Measurements from ENCODE around the gene CLCNKB. TPM values are rescaled to one million over a fixed set of nuclear protein-coding genes. Genes with fewer than 3 reads are reported as not detected.

CLCNKB gene
- total and polyA plus RNA-seq, 2 donors (not counting 3 experiments of a cell fraction or from before 2014, with no cell fraction given) = 0.18 TPM; not detected in 1

- FAIRE-seq (no peak), DNase-seq (ENCODE audit: low read depth, low spot score) (no peak)
- Histone ChIP-seq H3K79me2 (ENCODE audit: control insufficient read depth, insufficient read depth, low read length) (no peaks in the 10 kb centered on the region), H3K27me3 (ENCODE audit: control insufficient read depth in 2 of 2, insufficient read depth in 2 of 2, low read length in 2 of 2) (peaks cover 0 to 7% of the 10 kb centered on the region in 2 experiments), H3K36me3 (ENCODE audit: control insufficient read depth in 2 of 2, extremely low read depth in 1 of 2, insufficient read depth in 2 of 2, low read length in 2 of 2) (no peaks in the 10 kb centered on the region), H3K4me3 (replicated peaks in 1 of 3; ENCODE audit: insufficient read depth in 1 of 3, low read depth in 1 of 3, low read length in 3 of 3) (no peak overlapping the region), H3K9me1 (replicated peaks; ENCODE audit: control insufficient read depth, extremely low read depth, insufficient read depth, low read length) (no peaks in the 10 kb centered on the region), H3K9me3 (replicated peaks; ENCODE audit: control insufficient read depth, insufficient read depth, low read length) (no peaks in the 10 kb centered on the region), H4K20me1 (replicated peaks; ENCODE audit: control insufficient read depth, extremely low read depth, insufficient read depth, low read length) (no peaks in the 10 kb centered on the region), H3K4me2 (ENCODE audit: insufficient read depth, low read length) (no peak overlapping the region), H3K27ac (ENCODE audit: insufficient read depth, low read depth, low read length) (no peak overlapping the region), H3K4me1 (ENCODE audit: control insufficient read depth, extremely low read depth, insufficient read depth, low read length) (no peaks in the 10 kb centered on the region), H2AFZ (ENCODE audit: low read depth, low read length) (no peak overlapping the region), H3K9ac (replicated peaks; ENCODE audit: extremely low read depth, insufficient read depth, low read length) (no peak overlapping the region)
- dilution Hi-C loops (cut with MboI; ENCODE audit: extremely low pct_ligation_motif_present, low sequenced_read_pairs) = no loop called here
- intact Hi-C loops (cut with micrococcal nuclease) = no loop called here
- ChIA-PET POLR2A (no interaction called here), CTCF (interaction anchor here (0.7 kb wide), 1 partner anchor 266 kb away, joined by 3 read pairs; no protein-coding TSS in a partner anchor)
- TF ChIP-seq GATA2 (IDR thresholded peaks at IDR 0.05; ENCODE audit: insufficient read depth, insufficient read length, low read depth, low read length) = no peak
- TF ChIP-seq JUN (IDR thresholded peaks at IDR 0.05; ENCODE audit: borderline replicate concordance, insufficient read depth, insufficient read length, low read depth) = no peak
- BruUV-seq (replicated peaks) = no TSS peak
Measured at GRCh38 chr1:16063226-16063829, 19.7 kb downstream of the CLCNKB start.

- no peak for FAIRE-seq
- no peaks in the 10 kb centered on the region for H3K79me2 ChIP-seq (ENCODE audit: control insufficient read depth, insufficient read depth, low read length)
- no peaks in the 10 kb centered on the region for H3K36me3 ChIP-seq (ENCODE audit: control insufficient read depth in 2 of 2, extremely low read depth in 1 of 2, insufficient read depth in 2 of 2, low read length in 2 of 2)
- no peak overlapping the region for H3K27ac ChIP-seq (ENCODE audit: insufficient read depth, low read depth, low read length)
- H3K9me1 ChIP-seq (replicated peaks; ENCODE audit: control insufficient read depth, extremely low read depth, insufficient read depth, low read length) = no peaks in the 10 kb centered on the region
- H3K4me2 ChIP-seq (ENCODE audit: insufficient read depth, low read length) = no peak overlapping the region
- H4K20me1 ChIP-seq (replicated peaks; ENCODE audit: control insufficient read depth, extremely low read depth, insufficient read depth, low read length) = no peaks in the 10 kb centered on the region
- no peaks in the 10 kb centered on the region for H3K4me1 ChIP-seq (ENCODE audit: control insufficient read depth, extremely low read depth, insufficient read depth, low read length)
- H2AFZ ChIP-seq (ENCODE audit: low read depth, low read length) = no peak overlapping the region
- no TSS peak for BruUV-seq (replicated peaks)
- no peaks in the 10 kb centered on the region for H3K9me3 ChIP-seq (replicated peaks; ENCODE audit: control insufficient read depth, insufficient read depth, low read length)
- no peak overlapping the region for H3K9ac ChIP-seq (replicated peaks; ENCODE audit: extremely low read depth, insufficient read depth, low read length)
- dilution Hi-C loops (cut with MboI; ENCODE audit: extremely low pct_ligation_motif_present, low sequenced_read_pairs) = no loop called here
- H3K4me3 ChIP-seq (replicated peaks in 1 of 3; ENCODE audit: insufficient read depth in 1 of 3, low read depth in 1 of 3, low read length in 3 of 3) = no peak overlapping the region
- intact Hi-C loops (cut with micrococcal nuclease) = no loop called here
- H3K27me3 ChIP-seq (ENCODE audit: control insufficient read depth in 2 of 2, insufficient read depth in 2 of 2, low read length in 2 of 2) = peaks cover 0 to 7% of the 10 kb centered on the region in 2 experiments
- CTCF ChIA-PET = interaction anchor here (0.7 to 1.1 kb wide), 2 partner anchors 10 to 267 kb away, joined by 3 to 10 read pairs; partner anchors contain the start of gene FAM131C
- POLR2A ChIA-PET = no interaction called here
- TF ChIP-seq MAX (IDR thresholded peaks at IDR 0.05; ENCODE audit: insufficient read depth, insufficient read length) (no peak), POLR2A (IDR thresholded peaks at IDR 0.05; ENCODE audit: low read depth, low read length) (no peak), MYC (IDR thresholded peaks at IDR 0.05; ENCODE audit: low read depth, low read length) (no peak), POLR2AphosphoS5 (IDR thresholded peaks at IDR 0.05; ENCODE audit: insufficient read depth, low read depth, low read length) (no peak), CTCF (IDR thresholded peaks at IDR 0.05; ENCODE audit: extremely low read depth in 1 of 2, insufficient read depth in 1 of 2, low read depth in 1 of 2, low read length in 2 of 2) (no peak), FOS (IDR thresholded peaks at IDR 0.05; ENCODE audit: borderline replicate concordance, insufficient read depth, low read length) (no peak), EZH2 (IDR thresholded peaks at IDR 0.05; ENCODE audit: borderline replicate concordance, low read depth, low read length, severe bottlenecking) (no peak), GATA2 (IDR thresholded peaks at IDR 0.05; ENCODE audit: insufficient read depth, insufficient read length, low read depth, low read length) (no peak), JUN (IDR thresholded peaks at IDR 0.05; ENCODE audit: borderline replicate concordance, insufficient read depth, insufficient read length, low read depth) (no peak)
- no peak for DNase-seq (ENCODE audit: low read depth, low spot score)
Measured at GRCh38 chr1:16063921-16064320, 20.3 kb downstream of the CLCNKB start.
